Erythroblast (primary cell): ENCODE data around the gene ADGRD1.

ENCODE experiments used
- GATA1 ChIP-seq: IDR thresholded peaks from 2 replicates; pipeline ENCODE4 v1.6.1; 2011; ENCODE audit warnings: low read depth, mild to moderate bottlenecking, control low read depth, low read length, moderate library complexity
- POLR2A ChIP-seq: IDR thresholded peaks from 2 replicates; pipeline ENCODE4 v1.6.1; 2011; ENCODE audit warnings: mild to moderate bottlenecking, low read length

DNA sequence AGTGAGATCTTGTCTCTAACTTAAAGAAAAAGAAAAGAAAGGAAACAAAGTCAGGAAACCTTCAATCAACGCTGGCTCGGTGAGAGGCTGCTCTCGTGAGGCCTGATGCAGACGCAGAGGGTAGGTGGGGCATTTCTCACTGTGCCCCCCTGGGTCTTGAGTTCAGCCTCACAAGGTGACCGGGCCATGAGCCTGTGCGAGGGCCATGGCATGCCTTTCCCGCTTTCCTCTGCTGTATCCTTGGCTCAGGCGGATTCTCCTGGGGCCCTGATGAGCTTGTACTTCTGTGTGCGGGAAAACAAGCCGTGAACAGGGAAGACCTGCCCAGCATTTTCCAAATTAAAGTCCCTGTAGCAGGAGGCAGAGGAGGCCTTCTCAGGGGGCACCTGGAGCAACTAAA is 20.2 kb downstream of the ADGRD1 start:
- TF ChIP-seq POLR2A, result no peak
- TF ChIP-seq GATA1, result no peak
